ENCODE data around the gene DEDD.
"Not testable (repeated sequence)": the region's sequence is repeated elsewhere in the genome, so short reads cannot be mapped to it uniquely, and the experiment has no call there.

DEDD gene

GRCh38 chr1:161121834-161122233 lies 10.6 kb downstream of the DEDD start:
- H3K9me3 ChIP-seq (ENCODE audit: severe bottlenecking), result no peaks in the 10 kb centered on the region
- H3K36me3 ChIP-seq, result peaks cover 83% of the 10 kb centered on the region
- no peak overlapping the region for H3K27ac ChIP-seq
- H3K4me3 ChIP-seq (ENCODE audit: low read depth, low read length), result no peak overlapping the region
- TF ChIP-seq, protein P1, sequence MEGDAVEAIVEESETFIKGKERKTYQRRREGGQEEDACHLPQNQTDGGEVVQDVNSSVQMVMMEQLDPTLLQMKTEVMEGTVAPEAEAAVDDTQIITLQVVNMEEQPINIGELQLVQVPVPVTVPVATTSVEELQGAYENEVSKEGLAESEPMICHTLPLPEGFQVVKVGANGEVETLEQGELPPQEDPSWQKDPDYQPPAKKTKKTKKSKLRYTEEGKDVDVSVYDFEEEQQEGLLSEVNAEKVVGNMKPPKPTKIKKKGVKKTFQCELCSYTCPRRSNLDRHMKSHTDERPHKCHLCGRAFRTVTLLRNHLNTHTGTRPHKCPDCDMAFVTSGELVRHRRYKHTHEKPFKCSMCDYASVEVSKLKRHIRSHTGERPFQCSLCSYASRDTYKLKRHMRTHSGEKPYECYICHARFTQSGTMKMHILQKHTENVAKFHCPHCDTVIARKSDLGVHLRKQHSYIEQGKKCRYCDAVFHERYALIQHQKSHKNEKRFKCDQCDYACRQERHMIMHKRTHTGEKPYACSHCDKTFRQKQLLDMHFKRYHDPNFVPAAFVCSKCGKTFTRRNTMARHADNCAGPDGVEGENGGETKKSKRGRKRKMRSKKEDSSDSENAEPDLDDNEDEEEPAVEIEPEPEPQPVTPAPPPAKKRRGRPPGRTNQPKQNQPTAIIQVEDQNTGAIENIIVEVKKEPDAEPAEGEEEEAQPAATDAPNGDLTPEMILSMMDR (IDR thresholded peaks at IDR 0.05; ENCODE audit: low read depth, low read length), result no peak
- no peaks in the 10 kb centered on the region for H3K27me3 ChIP-seq (ENCODE audit: insufficient read depth, low read depth, severe bottlenecking)
- DNase-seq, result no peak

- no peak overlapping the region for H3K27ac ChIP-seq
- H3K36me3 ChIP-seq, result peaks cover 82% of the 10 kb centered on the region
- H3K9me3 ChIP-seq (ENCODE audit: severe bottlenecking), result no peaks in the 10 kb centered on the region
- H3K27me3 ChIP-seq (ENCODE audit: insufficient read depth, low read depth, severe bottlenecking), result no peaks in the 10 kb centered on the region
- DNase-seq, result no peak
- H3K4me3 ChIP-seq (ENCODE audit: low read depth, low read length), result no peak overlapping the region
- TF ChIP-seq, protein P1 (IDR thresholded peaks at IDR 0.05; ENCODE audit: low read depth, low read length), result no peak
Measured at GRCh38 chr1:161121042-161121650, 11.3 kb downstream of the DEDD start.

DNA sequence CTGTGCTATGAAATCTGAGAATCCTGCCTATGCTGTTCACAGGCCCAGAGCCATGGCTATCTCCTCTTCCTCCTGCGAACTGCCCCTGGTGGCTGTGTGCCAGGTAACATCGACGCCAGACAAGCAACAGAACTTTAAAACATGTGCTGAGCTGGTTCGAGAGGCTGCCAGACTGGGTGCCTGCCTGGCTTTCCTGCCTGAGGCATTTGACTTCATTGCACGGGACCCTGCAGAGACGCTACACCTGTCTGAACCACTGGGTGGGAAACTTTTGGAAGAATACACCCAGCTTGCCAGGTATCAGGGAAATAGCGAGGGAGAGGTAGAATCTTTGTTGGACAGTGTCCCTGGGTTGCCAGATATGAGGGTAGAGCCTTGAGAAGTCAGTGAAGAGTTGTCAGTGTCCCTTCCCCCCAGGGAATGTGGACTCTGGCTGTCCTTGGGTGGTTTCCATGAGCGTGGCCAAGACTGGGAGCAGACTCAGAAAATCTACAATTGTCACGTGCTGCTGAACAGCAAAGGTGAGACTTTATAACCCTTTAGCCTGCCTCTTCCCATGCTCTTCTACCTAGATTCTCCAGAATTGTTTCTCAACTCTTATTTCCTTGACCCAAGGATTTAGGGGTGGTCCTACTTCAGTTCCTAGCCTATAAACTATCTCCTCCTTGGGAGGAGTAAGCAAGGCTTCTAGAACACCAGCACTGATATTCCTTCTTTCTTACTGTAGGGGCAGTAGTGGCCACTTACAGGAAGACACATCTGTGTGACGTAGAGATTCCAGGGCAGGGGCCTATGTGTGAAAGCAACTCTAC lies 13.2 kb downstream of the DEDD start:
- TF ChIP-seq, protein P1 (IDR thresholded peaks at IDR 0.05; ENCODE audit: low read depth, low read length), result peak; percentile 51
- Histone ChIP-seq H3K4me3 (ENCODE audit: low read depth, low read length) (no peak overlapping the region; the same call in 1 of the 2 replicates), H3K27me3 (ENCODE audit: insufficient read depth, low read depth, severe bottlenecking) (no peaks in the 10 kb centered on the region), H3K36me3 (peaks cover 77% of the 10 kb centered on the region), H3K27ac (peak overlapping the region; percentile 84; the same call in 1 of the 2 replicates), H3K9me3 (ENCODE audit: severe bottlenecking) (no peaks in the 10 kb centered on the region)
- DNase-seq, result peak; percentile 41

DNA sequence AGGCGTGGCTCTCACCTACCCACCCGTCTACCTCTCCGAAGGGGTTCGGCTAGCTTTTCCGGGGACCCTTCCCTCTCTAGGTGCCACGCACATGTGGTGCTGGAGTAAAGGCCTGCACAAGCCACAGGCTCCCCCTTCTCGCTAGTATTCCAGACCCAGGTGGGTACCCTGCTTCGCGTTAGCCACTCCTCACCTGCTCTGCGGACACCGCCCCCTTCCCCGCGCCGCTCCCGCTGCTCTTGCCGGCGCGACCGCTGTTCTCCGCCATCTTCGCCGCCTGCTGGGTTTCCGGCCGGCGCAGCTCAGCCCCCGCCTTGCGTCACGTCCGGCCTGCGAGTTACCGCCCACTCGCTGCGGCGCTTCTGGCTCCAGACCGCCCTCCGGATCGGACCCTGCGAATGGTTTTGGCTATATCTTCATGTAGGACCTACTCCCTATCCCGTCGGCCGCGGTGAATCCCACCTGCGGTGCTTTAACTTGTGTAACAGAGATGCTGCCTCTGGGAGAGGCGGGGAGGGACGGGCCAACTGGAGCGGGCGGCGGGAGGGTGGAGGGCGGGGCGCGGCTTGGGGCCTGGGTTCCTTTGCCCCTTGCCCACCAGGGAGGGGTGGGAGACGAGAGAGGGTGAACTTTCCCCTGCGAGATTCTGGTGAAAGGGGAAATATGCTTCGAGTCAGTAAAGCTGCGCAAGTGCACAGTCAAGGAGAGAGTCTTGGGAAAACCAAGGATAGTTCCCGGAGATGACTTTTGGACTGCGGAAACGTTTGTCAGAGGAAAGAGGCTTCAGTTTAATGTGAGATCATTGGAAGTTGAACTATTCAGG lies 14.5 kb downstream of the DEDD start, which contains the start of the genes NIT1 and PFDN2:
Gene NIT1, plus strand, starts transcription at position 347 of the 823 bp plus-strand sequence. Its CDS starts 72 bp downstream, at position 419.
Gene PFDN2, minus strand, starts transcription at position 279 of the 823 bp plus-strand sequence. Its CDS starts 11 bp downstream, at position 268.
- H3K27me3 ChIP-seq (ENCODE audit: insufficient read depth, low read depth, severe bottlenecking), result no peaks in the 10 kb centered on the region
- H3K27ac ChIP-seq, result peak within 1 kb of the TSS; percentile 84
- peak; percentile 93 for DNase-seq
- H3K9me3 ChIP-seq (ENCODE audit: severe bottlenecking), result no peaks in the 10 kb centered on the region
- H3K36me3 ChIP-seq, result peaks cover 65% of the 10 kb centered on the region
- H3K4me3 ChIP-seq (ENCODE audit: low read depth, low read length), result peak within 1 kb of the TSS; percentile 59
- TF ChIP-seq, protein P1 (IDR thresholded peaks at IDR 0.05; ENCODE audit: low read depth, low read length), result no peak

DNA sequence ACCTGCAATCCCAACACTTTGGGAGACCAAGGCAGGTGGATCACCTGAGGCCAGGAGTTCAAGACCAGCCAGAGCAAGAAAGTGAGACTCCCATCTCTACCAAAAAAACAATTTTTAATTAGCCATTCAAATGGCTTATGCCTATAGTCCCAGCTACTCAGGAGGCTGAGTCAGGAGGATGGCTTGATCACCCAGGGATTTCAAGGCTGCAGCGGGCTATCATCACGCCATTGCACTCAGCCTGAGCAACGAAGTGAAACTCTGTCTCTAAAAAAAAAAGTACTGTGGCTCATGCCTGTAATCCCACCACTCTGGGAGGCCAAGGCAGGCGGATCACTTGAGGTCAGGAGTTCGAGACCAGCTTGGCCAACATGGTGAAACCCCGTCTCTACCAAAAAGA lies 16.5 kb downstream of the DEDD start:
- not testable (repeated sequence) for H3K27me3 ChIP-seq (ENCODE audit: insufficient read depth, low read depth, severe bottlenecking); H3K27ac ChIP-seq; H3K4me3 ChIP-seq (ENCODE audit: low read depth, low read length); DNase-seq; H3K9me3 ChIP-seq (ENCODE audit: severe bottlenecking)
- peaks cover 49% of the 10 kb centered on the region for H3K36me3 ChIP-seq
